ENCODE measurements around the gene MAT1A. TPM values are rescaled to one million over a fixed set of nuclear protein-coding genes. Genes with fewer than 3 reads are reported as not detected.

MAT1A gene
- total and polyA plus RNA-seq, 7 donors, result 0.49 TPM; not detected in 6

Other genes with a start within 250 kb of the MAT1A start
- gene TMEM254, start 211.0 kb downstream of the MAT1A start, total RNA-seq, result 1 to 10 TPM; 2.1 to 4.8 (median 3.1) TPM
- gene TMEM254, start 211.0 kb downstream of the MAT1A start, polyA plus RNA-seq, result 1 to 10 TPM; 4.7 to 8.2 (median 5.7) TPM
- 10 to 100 TPM in 1 of 4 donors, 1 to 10 TPM in 3; 5.4 to 14.6 (median 8.8) TPM for gene PLAC9, start 156.9 kb downstream of the MAT1A start, total RNA-seq
- gene PLAC9, start 156.9 kb downstream of the MAT1A start, polyA plus RNA-seq, result 1 to 10 TPM; 8.5 to 9.5 (median 9.4) TPM
- gene ANXA11, start 84.1 kb downstream of the MAT1A start, total RNA-seq, result 100 to 1,000 TPM; 120 to 389 (median 273) TPM
- gene ANXA11, start 84.1 kb downstream of the MAT1A start, polyA plus RNA-seq, result 100 to 1,000 TPM; 112 to 164 (median 132) TPM
- not detected for gene DYDC1, start 67.1 kb upstream of the MAT1A start, total RNA-seq
- not detected for gene DYDC1, start 67.1 kb upstream of the MAT1A start, polyA plus RNA-seq
- gene DYDC2, start 67.1 kb upstream of the MAT1A start, total RNA-seq, result not detected
- not detected for gene DYDC2, start 67.1 kb upstream of the MAT1A start, polyA plus RNA-seq
- gene PRXL2A, start 118.9 kb upstream of the MAT1A start, total RNA-seq, result 10 to 100 TPM; 34.2 to 51.8 (median 41.4) TPM
- gene PRXL2A, start 118.9 kb upstream of the MAT1A start, polyA plus RNA-seq, result 10 to 100 TPM; 19.0 to 39.9 (median 28.4) TPM
- 10 to 100 TPM; 23.9 to 33.3 (median 25.7) TPM for gene TSPAN14, start 164.7 kb upstream of the MAT1A start, total RNA-seq
- 10 to 100 TPM; 19.4 to 20.0 (median 19.6) TPM for gene TSPAN14, start 164.7 kb upstream of the MAT1A start, polyA plus RNA-seq
- not detected for gene SH2D4B, start 248.2 kb upstream of the MAT1A start, total RNA-seq
- gene SH2D4B, start 248.2 kb upstream of the MAT1A start, polyA plus RNA-seq, result under 1 TPM in 1 of 3 donors, not detected in 2; 0.01 TPM

Measured in psoas muscle (tissue), 7 donors.